GM13976 (cell line): ENCODE results near the gene RBM24.

Experiments
- DNase-seq: peaks from one replicate; pipeline ENCODE4 v3.0.0; 2012; ENCODE audit warnings: low spot score
- CTCF ChIP-seq: IDR thresholded peaks from 2 replicates; pipeline ENCODE4 v1.5.1; 2012; ENCODE audit warnings: borderline replicate concordance, mild to moderate bottlenecking; ENCODE audit not compliant: insufficient read depth; ENCODE audit errors: extremely low read depth, missing control alignments, control extremely low read depth
- in situ Hi-C: fragments of 300-500 bp; cut with MboI; formaldehyde crosslinking; loops from one replicate; pipeline ENCODE4 v1.12.0; 2022; ENCODE audit warnings: low sequenced_read_pairs, mixed read lengths, inconsistent platforms; ENCODE audit not compliant: unreplicated experiment

Gene RBM24

GRCh38 chr6:17343215-17343614, 62.1 kb downstream of the RBM24 start:
- TF ChIP-seq CTCF, result no peak
- in situ Hi-C loops, result no loop called here
- DNase-seq, result no peak
